GM11168 (cell line): ENCODE data around the gene BAIAP2.

ENCODE experiments used
- in situ Hi-C: fragments of 300-500 bp; cut with MboI; formaldehyde crosslinking; loops from one replicate; pipeline ENCODE4 v1.12.0; 2022; ENCODE audit warnings: low sequenced_read_pairs; ENCODE audit not compliant: unreplicated experiment

The BAIAP2 gene

GRCh38 chr17:81100668-81101067 lies 65.7 kb downstream of the BAIAP2 start:
- in situ Hi-C loops = no loop called here

- in situ Hi-C loops = no loop called here
These were observed 66.8 kb downstream of the BAIAP2 start for GRCh38 chr17:81101614-81102306.

- in situ Hi-C loops = no loop called here
These were observed 67.4 kb downstream of the BAIAP2 start for GRCh38 chr17:81102352-81102751.

- in situ Hi-C loops = no loop called here
These were observed 67.9 kb downstream of the BAIAP2 start for GRCh38 chr17:81102869-81103268.

GRCh38 chr17:81103379-81103778 lies 68.4 kb downstream of the BAIAP2 start:
- in situ Hi-C loops = no loop called here

GRCh38 chr17:81106716-81107115 lies 71.8 kb downstream of the BAIAP2 start:
- in situ Hi-C loops = no loop called here

GRCh38 chr17:81108220-81108619 lies 73.3 kb downstream of the BAIAP2 start:
- in situ Hi-C loops = no loop called here

GRCh38 chr17:81109957-81110356 lies 75.0 kb downstream of the BAIAP2 start:
- in situ Hi-C loops = no loop called here

GRCh38 chr17:81110488-81111040 lies 75.6 kb downstream of the BAIAP2 start:
- in situ Hi-C loops = no loop called here

- in situ Hi-C loops = no loop called here
These were observed 76.1 kb downstream of the BAIAP2 start for GRCh38 chr17:81111066-81111465.

GRCh38 chr17:81112450-81112849 lies 77.5 kb downstream of the BAIAP2 start:
- in situ Hi-C loops = no loop called here

GRCh38 chr17:81113158-81113724 lies 78.3 kb downstream of the BAIAP2 start:
- in situ Hi-C loops = no loop called here

GRCh38 chr17:81114351-81115093 lies 79.6 kb downstream of the BAIAP2 start:
- in situ Hi-C loops = no loop called here

- in situ Hi-C loops = no loop called here
These were observed 80.3 kb downstream of the BAIAP2 start for GRCh38 chr17:81115219-81115618.

GRCh38 chr17:81115749-81116464 lies 81.0 kb downstream of the BAIAP2 start:
- in situ Hi-C loops = no loop called here

- in situ Hi-C loops = no loop called here
These were observed 81.8 kb downstream of the BAIAP2 start for GRCh38 chr17:81116704-81117103.

GRCh38 chr17:81117672-81118198 lies 82.8 kb downstream of the BAIAP2 start:
- in situ Hi-C loops = no loop called here

GRCh38 chr17:81118308-81119221 lies 83.6 kb downstream of the BAIAP2 start:
- in situ Hi-C loops = no loop called here
